Inferior parietal cortex (tissue), 1 donor: ENCODE measurements around the gene CCL14.
"Not testable (repeated sequence)": the region's sequence is repeated elsewhere in the genome, so short reads cannot be mapped to it uniquely, and the experiment has no call there.

Experiments used
- DNase-seq: peaks from one replicate; pipeline ENCODE4 v3.0.0-alpha.2; 2016; ENCODE audit errors: extremely low spot score

CCL14 gene

DNA sequence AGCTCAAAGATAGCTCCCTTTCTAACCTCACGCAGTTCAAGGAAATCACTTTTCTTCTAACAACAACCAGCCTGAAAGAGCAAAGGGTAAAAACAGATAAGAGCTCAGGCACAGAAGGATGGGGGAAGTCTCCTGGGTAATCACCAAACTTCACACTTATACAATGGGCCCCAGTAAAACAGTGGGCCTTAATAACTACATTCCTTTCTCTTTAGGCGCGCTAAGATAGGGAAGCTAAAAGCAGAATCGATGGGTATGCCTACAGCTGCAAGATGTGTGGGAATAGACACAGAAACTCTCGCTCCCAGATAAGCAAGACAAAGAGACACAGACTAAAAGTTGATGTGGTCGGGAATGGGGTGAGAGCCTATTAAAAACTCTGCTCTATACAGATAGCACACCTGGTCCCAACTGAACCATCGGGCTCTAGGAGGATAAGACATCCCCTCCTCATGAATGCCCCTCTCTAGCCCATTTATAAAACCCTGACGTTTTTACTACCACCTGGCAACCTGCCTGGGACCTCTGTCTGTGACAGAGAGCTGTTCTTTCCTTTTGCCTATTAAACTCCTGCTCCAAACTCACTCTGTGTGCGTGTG lies 43.8 kb downstream of the CCL14 start:
- no peak for DNase-seq

DNA sequence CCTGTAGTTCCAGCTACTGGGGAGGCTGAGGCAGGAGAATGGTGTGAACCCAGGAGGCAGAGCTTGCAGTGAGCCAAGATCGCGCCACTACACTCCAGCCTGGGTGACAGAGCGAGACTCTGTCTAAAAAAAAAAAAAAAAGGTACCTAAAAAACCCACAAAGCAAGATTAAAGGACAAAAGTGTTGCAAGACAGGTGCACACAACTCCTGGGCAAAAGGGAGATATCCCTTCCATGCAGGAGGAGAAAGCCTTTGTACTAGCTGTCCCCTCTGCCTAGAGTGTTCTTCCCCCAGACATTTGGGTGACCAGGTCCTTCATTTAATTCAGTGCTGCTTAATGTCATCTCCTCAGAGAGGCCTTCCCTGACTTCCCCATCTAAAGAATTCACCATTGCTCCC lies 48.0 kb downstream of the CCL14 start:
- not testable (repeated sequence) for DNase-seq

DNA sequence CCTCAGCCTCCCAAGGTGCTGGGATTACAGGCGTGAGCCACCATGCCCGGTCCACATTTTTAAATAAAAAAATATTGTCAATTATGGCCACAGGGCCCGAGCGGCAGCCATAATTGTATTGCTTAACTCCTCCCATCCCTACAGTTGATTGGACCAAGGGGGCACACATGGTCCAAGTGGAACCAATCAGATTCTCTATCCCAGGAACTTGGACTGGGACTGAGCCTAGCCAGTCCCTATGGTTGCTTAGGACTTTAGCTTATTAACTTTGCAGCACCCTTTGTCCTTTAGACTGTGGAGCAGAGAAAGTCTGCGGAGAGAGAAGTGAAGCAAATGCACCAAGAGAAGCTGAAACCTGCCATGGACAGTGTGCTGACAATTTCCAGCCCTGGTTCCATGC lies 50.5 kb downstream of the CCL14 start:
- DNase-seq, result no peak

DNA sequence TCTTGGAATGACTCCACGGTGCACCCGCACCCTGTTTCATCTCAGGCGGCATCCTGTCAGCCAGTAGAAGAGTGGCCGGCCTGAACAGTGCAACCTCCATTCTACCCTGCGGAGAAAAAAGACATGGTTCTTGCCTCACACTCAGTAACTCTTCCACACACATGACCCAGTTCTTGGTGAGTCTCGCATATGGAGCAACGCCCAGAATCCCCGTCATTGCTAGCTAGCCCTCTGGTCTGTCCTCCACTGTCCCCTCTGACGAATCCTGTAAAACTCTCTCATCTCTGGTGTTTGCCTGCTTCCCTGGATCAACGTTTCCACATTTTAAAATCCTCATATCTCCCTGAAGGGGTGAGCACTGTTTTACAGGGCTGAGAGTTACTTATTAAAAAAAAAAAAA lies 51.8 kb downstream of the CCL14 start:
- DNase-seq, result no peak
